PC-3 (cell line): Measurements from ENCODE around the gene GTPBP6. TPM values are rescaled to one million over a fixed set of nuclear protein-coding genes. Genes with fewer than 3 reads are reported as not detected.
"Not testable (repeated sequence)": the region's sequence is repeated elsewhere in the genome, so short reads cannot be mapped to it uniquely, and the experiment has no call there.

Experiments used
- ATAC-seq: fragments of 200-7000 bp; cut with Tn5 transposase; 2 replicates; pipeline ENCODE4 v1.9.1; 2020; ENCODE audit warnings: mild to moderate bottlenecking, moderate library complexity
- BruUV-seq: library from RNA; stranded (reverse); fragments of 400-500 nt; replicated peaks from 2 replicates; lab custom pipeline; 2021; lab: Mats Ljungman, UMichigan
- CTCF ChIA-PET: fragments of 300-600 bp; sonication (Branson Sonifier 250); formaldehyde crosslinking; loops from one replicate; lab custom pipeline; 2022; ENCODE audit warnings: antibody characterized with exemption; lab: Charles Lee
- POLR2A ChIA-PET: fragments of 300-600 bp; sonication (Branson Sonifier 250); formaldehyde crosslinking; loops from one replicate; lab custom pipeline; 2022; ENCODE audit warnings: antibody characterized with exemption; ENCODE audit not compliant: unreplicated experiment; lab: Charles Lee
- DNase-seq: peaks from one replicate; pipeline ENCODE4 v3.0.0-alpha.2; 2015
- H2AFZ ChIP-seq: fragments of 300-600 bp; sonication (generic); 2 replicates; pipeline ENCODE4 v1.6.0; 2016; ENCODE audit warnings: antibody characterized with exemption, low read length
- H3F3A ChIP-seq: fragments of 300-600 bp; sonication (generic); one replicate; pipeline ENCODE4 v1.6.0; 2017; ENCODE audit warnings: antibody characterized with exemption, low read length, control low read depth, mild to moderate bottlenecking; ENCODE audit not compliant: unreplicated experiment
- H3K27ac ChIP-seq: fragments of 300-600 bp; sonication (generic); 2 replicates; pipeline ENCODE4 v1.5.1; 2016; ENCODE audit warnings: mild to moderate bottlenecking, low read length
- H3K27me3 ChIP-seq: fragments of 300-600 bp; sonication (generic); 2 replicates; pipeline ENCODE4 v1.6.1; 2016; ENCODE audit warnings: low read length, mixed read lengths
- H3K36me3 ChIP-seq: fragments of 300-600 bp; sonication (generic); 2 replicates; pipeline ENCODE4 v1.6.1; 2016; ENCODE audit warnings: low read depth, mixed run types, low read length, mixed read lengths
- H3K4me1 ChIP-seq: fragments of 300-600 bp; sonication (generic); 2 replicates; pipeline ENCODE4 v1.5.1; 2016; ENCODE audit warnings: low read length; ENCODE audit not compliant: insufficient read depth
- H3K4me2 ChIP-seq: fragments of 300-600 bp; sonication (generic); 2 replicates; pipeline ENCODE4 v1.6.0; 2016; ENCODE audit warnings: low read length
- H3K4me3 ChIP-seq: fragments of 300-600 bp; sonication (generic); 2 replicates; pipeline ENCODE4 v1.5.1; 2016; ENCODE audit warnings: mild to moderate bottlenecking, low read length, mixed read lengths
- H3K79me2 ChIP-seq: fragments of 300-600 bp; sonication (generic); 2 replicates; pipeline ENCODE4 v1.6.1; 2017; ENCODE audit warnings: low read length, mixed read lengths
- H3K9ac ChIP-seq: fragments of 300-600 bp; sonication (generic); 2 replicates; pipeline ENCODE4 v1.6.0; 2016; ENCODE audit warnings: mild to moderate bottlenecking, low read length
- H3K9me2 ChIP-seq: fragments of 300-600 bp; sonication (generic); replicated peaks from 2 replicates; pipeline ENCODE4 v1.6.1; 2016; ENCODE audit warnings: mixed run types, low read length, mixed read lengths
- H3K9me3 ChIP-seq: fragments of 300-600 bp; sonication (generic); 2 replicates; pipeline ENCODE4 v1.6.1; 2016; ENCODE audit warnings: low read length, mixed read lengths
- H4K20me1 ChIP-seq: fragments of 300-600 bp; sonication (generic); 2 replicates; pipeline ENCODE4 v1.6.1; 2016; ENCODE audit warnings: low read length, mixed read lengths
- EZH2 ChIP-seq: fragments of 300-600 bp; sonication (generic); IDR thresholded peaks from one replicate; pipeline ENCODE4 v1.6.1; 2017; ENCODE audit warnings: antibody characterized with exemption, mild to moderate bottlenecking, low read length; ENCODE audit not compliant: unreplicated experiment
- EZH2phosphoT487 ChIP-seq: fragments of 300-600 bp; sonication (generic); IDR thresholded peaks from 2 replicates; pipeline ENCODE4 v1.6.1; 2018; ENCODE audit warnings: mild to moderate bottlenecking, antibody characterized with exemption, low read length, borderline replicate concordance
- intact Hi-C: fragments of 100-400 bp; cut with micrococcal nuclease; formaldehyde crosslinking; loops from 2 replicates; pipeline ENCODE4 v1.9.0; 2023
- total RNA-seq: library from RNA; depleted of rRNA; stranded (reverse); fragments of >200 nt; gene quantifications from 2 replicates; pipeline ENCODE4 v1.2.3, GENCODE V29; 2014
- TF ChIP-seq, protein P1 (sequence below): fragments of 300-600 bp; sonication (generic); conservative IDR thresholded peaks from 2 replicates; pipeline ENCODE4 v1.5.1; 2017; ENCODE audit warnings: antibody characterized with exemption, low read depth, mild to moderate bottlenecking, low read length

Gene GTPBP6
- total RNA-seq, 1 experiment from 2014 or later: 38.8 TPM

DNA sequence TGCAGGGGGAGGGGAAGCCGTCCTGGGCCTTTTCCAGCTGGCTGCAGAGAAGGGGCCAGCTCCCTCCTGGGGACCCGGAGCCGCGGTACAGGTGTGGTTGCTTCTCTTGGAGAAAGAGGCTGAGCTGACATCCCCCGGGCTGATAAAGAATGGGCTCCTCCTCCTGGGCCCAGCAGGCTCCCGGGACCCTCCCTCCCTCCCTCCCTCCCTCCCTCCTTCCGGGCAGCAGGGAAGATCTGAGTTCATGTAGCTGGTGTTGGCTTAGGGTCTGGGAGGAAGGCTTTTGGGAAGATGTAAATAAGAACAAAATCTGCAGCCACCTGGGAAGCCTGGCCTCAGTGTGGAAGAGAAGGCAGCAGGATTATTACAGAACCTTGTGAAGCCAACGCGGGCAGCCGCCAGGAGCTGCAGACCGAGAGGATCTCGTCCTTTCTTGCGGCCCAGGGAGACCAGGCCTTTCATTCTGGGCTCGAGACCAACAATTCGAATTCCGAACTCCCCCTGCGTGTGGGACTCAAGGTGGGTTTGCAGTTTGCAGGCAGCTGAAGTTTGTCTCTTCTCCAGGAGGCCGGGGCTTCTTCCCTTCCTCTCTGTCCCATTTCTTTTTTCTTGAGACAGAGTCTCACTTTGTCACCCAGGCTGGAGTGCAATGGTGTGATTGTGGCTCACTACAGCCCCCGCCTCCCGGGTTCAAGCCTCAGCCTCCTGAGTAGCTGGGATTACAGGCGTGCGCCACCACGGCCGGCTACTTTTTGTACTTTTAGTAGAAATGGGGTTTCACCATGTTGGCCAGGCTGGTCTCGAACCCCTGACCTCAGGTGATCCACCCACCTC lies 37.2 kb downstream of the GTPBP6 start, which contains the start of gene PLCXD1:
Gene PLCXD1 (plus strand): TSS at position 216 of the 834 bp plus-strand sequence. CDS start 2,807 bp downstream, outside the sequence.
- no peak for DNase-seq
- H3K9ac ChIP-seq: no peak within 1 kb of the TSS

DNA sequence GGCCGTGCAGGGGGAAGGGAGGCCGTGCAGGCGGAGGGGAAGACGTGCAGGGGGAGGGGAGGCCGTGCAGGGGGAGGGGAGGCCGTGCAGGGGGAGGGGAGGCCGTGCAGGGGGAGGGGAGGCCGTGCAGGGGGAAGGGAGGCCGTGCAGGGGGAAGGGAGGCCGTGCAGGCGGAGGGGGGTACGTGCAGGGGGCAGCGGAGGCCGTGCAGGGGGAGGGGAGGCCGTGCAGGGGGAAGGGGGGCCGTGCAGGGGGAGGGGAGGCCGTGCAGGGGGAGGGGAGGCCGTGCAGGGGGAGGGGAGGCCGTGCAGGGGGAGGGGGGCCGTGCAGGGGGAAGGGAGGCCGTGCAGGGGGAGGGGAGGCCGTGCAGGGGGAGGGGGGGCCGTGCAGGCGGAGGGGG lies 37.9 kb downstream of the GTPBP6 start:
- H3F3A ChIP-seq, BruUV-seq, POLR2A ChIA-PET, H3K9me2 ChIP-seq, H3K79me2 ChIP-seq, ATAC-seq, H3K4me1 ChIP-seq, H4K20me1 ChIP-seq, CTCF ChIA-PET, H2AFZ ChIP-seq, H3K4me3 ChIP-seq, H3K27me3 ChIP-seq, DNase-seq, H3K9ac ChIP-seq, H3K27ac ChIP-seq, H3K9me3 ChIP-seq, H3K4me2 ChIP-seq: not testable (repeated sequence)
- H3K36me3 ChIP-seq: peaks cover 12% of the 10 kb centered on the region
- intact Hi-C loops: loop anchor here (5.0 kb wide), 1 partner anchor 37 kb away; the partner anchor contains the start of gene GTPBP6

More for the DNA sequence above, 37.2 kb downstream of the GTPBP6 start, which contains the start of gene PLCXD1:
- no peak within 1 kb of the TSS for H3K27ac ChIP-seq
- peaks cover 12% of the 10 kb centered on the region for H3K36me3 ChIP-seq
- ChIA-PET CTCF (no interaction called here), POLR2A (no interaction called here)
- TF ChIP-seq EZH2 (no peak), EZH2phosphoT487 (no peak)
- TF ChIP-seq, protein P1, sequence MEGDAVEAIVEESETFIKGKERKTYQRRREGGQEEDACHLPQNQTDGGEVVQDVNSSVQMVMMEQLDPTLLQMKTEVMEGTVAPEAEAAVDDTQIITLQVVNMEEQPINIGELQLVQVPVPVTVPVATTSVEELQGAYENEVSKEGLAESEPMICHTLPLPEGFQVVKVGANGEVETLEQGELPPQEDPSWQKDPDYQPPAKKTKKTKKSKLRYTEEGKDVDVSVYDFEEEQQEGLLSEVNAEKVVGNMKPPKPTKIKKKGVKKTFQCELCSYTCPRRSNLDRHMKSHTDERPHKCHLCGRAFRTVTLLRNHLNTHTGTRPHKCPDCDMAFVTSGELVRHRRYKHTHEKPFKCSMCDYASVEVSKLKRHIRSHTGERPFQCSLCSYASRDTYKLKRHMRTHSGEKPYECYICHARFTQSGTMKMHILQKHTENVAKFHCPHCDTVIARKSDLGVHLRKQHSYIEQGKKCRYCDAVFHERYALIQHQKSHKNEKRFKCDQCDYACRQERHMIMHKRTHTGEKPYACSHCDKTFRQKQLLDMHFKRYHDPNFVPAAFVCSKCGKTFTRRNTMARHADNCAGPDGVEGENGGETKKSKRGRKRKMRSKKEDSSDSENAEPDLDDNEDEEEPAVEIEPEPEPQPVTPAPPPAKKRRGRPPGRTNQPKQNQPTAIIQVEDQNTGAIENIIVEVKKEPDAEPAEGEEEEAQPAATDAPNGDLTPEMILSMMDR: no peak
- no peaks in the 10 kb centered on the region for H3K9me2 ChIP-seq
- no TSS peak for BruUV-seq
- H4K20me1 ChIP-seq: no peaks in the 10 kb centered on the region
- H3K4me1 ChIP-seq: no peaks in the 10 kb centered on the region
- intact Hi-C loops: loop anchor here (5.0 kb wide), 1 partner anchor 36 kb away; the partner anchor contains the start of gene GTPBP6
- no peaks in the 10 kb centered on the region for H3F3A ChIP-seq
- H3K4me3 ChIP-seq: no peak within 1 kb of the TSS
- H3K79me2 ChIP-seq: peaks cover 4% of the 10 kb centered on the region; the same call in 1 of the 2 replicates
- H3K9me3 ChIP-seq: no peaks in the 10 kb centered on the region
- H2AFZ ChIP-seq: no peak within 1 kb of the TSS
- no peak within 1 kb of the TSS for H3K4me2 ChIP-seq
- ATAC-seq: peak; percentile 3; the same call in 1 of the 2 replicates
- no peaks in the 10 kb centered on the region for H3K27me3 ChIP-seq

DNA sequence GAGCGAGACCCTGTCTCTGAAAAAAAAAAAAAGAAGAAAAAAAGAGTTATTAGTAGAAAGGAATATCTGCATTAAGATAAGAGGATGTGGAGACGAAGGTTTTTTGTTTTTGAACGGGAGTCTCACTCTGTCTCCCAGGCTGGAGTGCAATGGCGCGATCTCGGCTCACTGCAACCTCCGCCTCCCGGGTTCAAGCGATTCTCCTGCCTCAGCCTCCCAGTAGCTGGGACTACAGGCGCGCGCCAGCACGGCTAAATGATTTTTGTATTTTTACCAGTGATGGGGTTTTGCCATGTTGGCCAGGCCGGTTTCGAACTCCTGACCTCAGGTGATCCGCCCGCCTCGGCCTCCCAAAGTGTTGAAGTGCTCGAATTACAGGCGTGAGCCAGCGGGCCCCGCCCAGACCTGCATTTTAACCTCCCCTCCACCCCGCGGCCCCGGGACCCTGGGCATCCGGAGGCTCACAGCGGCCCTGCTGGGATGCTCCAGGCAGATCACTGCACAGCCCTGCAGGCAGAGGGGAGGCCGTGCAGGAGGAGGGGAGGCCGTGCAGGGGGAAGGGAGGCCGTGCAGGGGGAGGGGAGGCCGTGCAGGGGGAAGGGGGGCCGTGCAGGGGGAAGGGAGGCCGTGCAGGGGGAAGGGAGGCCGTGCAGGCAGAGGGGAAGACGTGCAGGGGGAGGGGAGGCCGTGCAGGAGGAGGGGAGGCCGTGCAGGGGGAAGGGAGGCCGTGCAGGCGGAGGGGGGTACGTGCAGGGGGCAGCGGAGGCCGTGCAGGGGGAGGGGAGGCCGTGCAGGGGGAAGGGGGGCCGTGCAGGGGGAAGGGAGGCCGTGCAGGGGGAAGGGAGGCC lies 38.6 kb downstream of the GTPBP6 start:
- H3K9me3 ChIP-seq, H2AFZ ChIP-seq, BruUV-seq, H3K4me2 ChIP-seq, ATAC-seq, H4K20me1 ChIP-seq, DNase-seq, H3K4me1 ChIP-seq, H3K79me2 ChIP-seq, H3K27ac ChIP-seq, H3F3A ChIP-seq, H3K9me2 ChIP-seq, CTCF ChIA-PET, POLR2A ChIA-PET, H3K27me3 ChIP-seq, H3K9ac ChIP-seq, H3K4me3 ChIP-seq, H3K36me3 ChIP-seq: not testable (repeated sequence)
- intact Hi-C loops: loop anchor here (5.0 kb wide), 1 partner anchor 37 kb away; the partner anchor contains the start of gene GTPBP6
